ENCODE data around the gene KLK8. TPM values are rescaled to one million over a fixed set of nuclear protein-coding genes. Genes with fewer than 3 reads are reported as not detected.
A peak's percentile ranks its signal among the peaks of the same experiment; 100 is the strongest.

The KLK8 gene
- total RNA-seq, 4 donors from 2014 or later: 32.8 to 235 (median 191) TPM

- WGBS, 2 donors: 24 to 33% methylated on average over 6 of the region's 7 CpGs
- Histone ChIP-seq H3K4me1 (peaks cover 16 to 86% (median 20%) of the 10 kb centered on the region in 3 donors), H3K36me3 (peaks cover 0 to 25% (median 0%) of the 10 kb centered on the region in 3 donors), H3K4me3 (no peak overlapping the region), H3K27me3 (peaks cover 0 to 87% (median 2%) of the 10 kb centered on the region in 4 donors), H3K9me3 (no peaks in the 10 kb centered on the region), H3K27ac (peak overlapping the region; percentile 39 to 94 (median 88))
- TF ChIP-seq POLR2A (IDR thresholded peaks at IDR 0.05) (no peak), CTCF (IDR thresholded peaks at IDR 0.05) (peak; percentile 33 to 89 (median 67))
- intact Hi-C loops (cut with DNase I): loop anchor here (5.0 kb wide), 1 partner anchor 71 kb away; no protein-coding TSS in a partner anchor
- no peak for DNase-seq
These were observed 19.7 kb upstream of the KLK8 start for GRCh38 chr19:51020988-51021651.

GRCh38 chr19:51019544-51019925 is 18.1 kb upstream of the KLK8 start, which contains the start of gene KLK10:
Gene KLK10, minus strand, starts transcription at chr19:51019709. Its CDS starts 579 bp downstream, at chr19:51019130.
- Histone ChIP-seq H3K9me3 (no peaks in the 10 kb centered on the region), H3K27me3 (peaks cover 0 to 87% (median 2%) of the 10 kb centered on the region in 4 donors), H3K4me3 (peak within 1 kb of the TSS; percentile 44 to 65 (median 60)), H3K27ac (peak within 1 kb of the TSS; percentile 80 to 94 (median 88)), H3K4me1 (peaks cover 14 to 70% (median 16%) of the 10 kb centered on the region in 3 donors), H3K36me3 (peaks cover 0 to 33% (median 0%) of the 10 kb centered on the region in 3 donors)
- WGBS, 2 donors: 0% methylated on average over 1 of the region's 14 CpGs; no CpG with 5 or more reads in 1 of the 2 donors
- TF ChIP-seq POLR2A (IDR thresholded peaks at IDR 0.05): no peak
- no peak for TF ChIP-seq CTCF (IDR thresholded peaks at IDR 0.05)
- intact Hi-C loops (cut with DNase I): loop anchor here (5.0 kb wide), 1 partner anchor 87 kb away; no protein-coding TSS in a partner anchor
- DNase-seq: no peak

- intact Hi-C loops (cut with DNase I): loop anchor here (5.0 kb wide), 1 partner anchor 87 kb away; no protein-coding TSS in a partner anchor
- DNase-seq: no peak
- H3K36me3 ChIP-seq: peaks cover 0 to 33% (median 0%) of the 10 kb centered on the region in 3 donors
- no peaks in the 10 kb centered on the region for H3K9me3 ChIP-seq
- H3K27me3 ChIP-seq: peaks cover 0 to 87% (median 2%) of the 10 kb centered on the region in 4 donors
- H3K4me1 ChIP-seq: peaks cover 14 to 64% (median 16%) of the 10 kb centered on the region in 3 donors
- WGBS, 2 donors: 1 to 9% methylated on average over 18 to 27 of the region's 68 CpGs
- peak overlapping the region; percentile 80 to 94 (median 88) for H3K27ac ChIP-seq
- TF ChIP-seq CTCF (IDR thresholded peaks at IDR 0.05): no peak
- peak in 2 of 4 donors; percentile 33 to 72 for TF ChIP-seq POLR2A (IDR thresholded peaks at IDR 0.05)
- H3K4me3 ChIP-seq: peak overlapping the region; percentile 44 to 65 (median 60)
These were observed 17.5 kb upstream of the KLK8 start for GRCh38 chr19:51018745-51019543.

- Histone ChIP-seq H3K4me1 (peaks cover 14 to 56% (median 16%) of the 10 kb centered on the region in 3 donors), H3K36me3 (peaks cover 0 to 15% (median 0%) of the 10 kb centered on the region in 3 donors), H3K4me3 (peak overlapping the region; percentile 49 to 66 (median 60)), H3K27ac (peak overlapping the region; percentile 85 to 94 (median 88)), H3K9me3 (no peaks in the 10 kb centered on the region), H3K27me3 (peaks cover 0 to 85% (median 2%) of the 10 kb centered on the region in 4 donors)
- peak; percentile 36 to 96 (median 89) for TF ChIP-seq CTCF (IDR thresholded peaks at IDR 0.05)
- peak in 1 of 4 donors; percentile 8 for TF ChIP-seq POLR2A (IDR thresholded peaks at IDR 0.05)
- WGBS, 2 donors: 2% methylated on average over 31 to 55 of the region's 68 CpGs
- intact Hi-C loops (cut with DNase I): loop anchor here (5.0 kb wide), 1 partner anchor 85 kb away; no protein-coding TSS in a partner anchor
- no peak for DNase-seq
These were observed 15.6 kb upstream of the KLK8 start for GRCh38 chr19:51016798-51017683.

All from esophagus squamous epithelium (tissue), 5 donors.